GM19324 (cell line): ENCODE data around the gene BATF.

Source experiments
- ATAC-seq: cut with Tn5 transposase; IDR thresholded peaks from one replicate; pipeline ENCODE4 v1.9.1; 2021; ENCODE audit warnings: mild to moderate bottlenecking, moderate library complexity; ENCODE audit not compliant: unreplicated experiment, low FRiP score

BATF gene

GRCh38 chr14:75559045-75559444 is 36.8 kb downstream of the BATF start:
- no peak for ATAC-seq

GRCh38 chr14:75559451-75560222 is 37.4 kb downstream of the BATF start:
- ATAC-seq: no peak

GRCh38 chr14:75561013-75561432 is 38.8 kb downstream of the BATF start:
- no peak for ATAC-seq

- ATAC-seq: no peak
These were observed 39.8 kb downstream of the BATF start for GRCh38 chr14:75562089-75562488.

- ATAC-seq: no peak
These were observed 40.2 kb downstream of the BATF start for GRCh38 chr14:75562489-75562888.

- ATAC-seq: no peak
These were observed 41.7 kb downstream of the BATF start for GRCh38 chr14:75563931-75564330.

GRCh38 chr14:75565056-75565455 is 42.8 kb downstream of the BATF start:
- ATAC-seq: no peak

- no peak for ATAC-seq
These were observed 44.1 kb downstream of the BATF start for GRCh38 chr14:75566321-75566720.

GRCh38 chr14:75566752-75567151 is 44.5 kb downstream of the BATF start:
- no peak for ATAC-seq

- ATAC-seq: no peak
These were observed 45.9 kb downstream of the BATF start for GRCh38 chr14:75568140-75568539.

- ATAC-seq: no peak
These were observed 46.5 kb downstream of the BATF start for GRCh38 chr14:75568791-75569190.

GRCh38 chr14:75570797-75571196 is 48.5 kb downstream of the BATF start:
- ATAC-seq: no peak

GRCh38 chr14:75572104-75572503 is 49.8 kb downstream of the BATF start:
- ATAC-seq: no peak

GRCh38 chr14:75577090-75577489 is 54.8 kb downstream of the BATF start:
- ATAC-seq: no peak

GRCh38 chr14:75577729-75578101 is 55.4 kb downstream of the BATF start:
- ATAC-seq: peak; percentile 75

- ATAC-seq: peak; percentile 40
These were observed 56.0 kb downstream of the BATF start, which contains the start of gene FLVCR2 for GRCh38 chr14:75578102-75578785. Gene FLVCR2 (plus strand): TSS chr14:75578620. CDS start chr14:75578973, 353 bp downstream.

- no peak for ATAC-seq
These were observed 56.6 kb downstream of the BATF start for GRCh38 chr14:75578786-75579337.

- no peak for ATAC-seq
These were observed 57.1 kb downstream of the BATF start for GRCh38 chr14:75579338-75579864.

GRCh38 chr14:75579882-75580281 is 57.6 kb downstream of the BATF start:
- no peak for ATAC-seq

GRCh38 chr14:75587388-75587787 is 65.1 kb downstream of the BATF start:
- no peak for ATAC-seq

GRCh38 chr14:75589931-75590330 is 67.7 kb downstream of the BATF start:
- no peak for ATAC-seq
